HCT116 (cell line): Measurements from ENCODE around the gene FRMPD4. TPM values are rescaled to one million over a fixed set of nuclear protein-coding genes. Genes with fewer than 3 reads are reported as not detected.

Source experiments
- ATAC-seq: fragments of 200-7000 bp; cut with Tn5 transposase; 2 replicates; pipeline ENCODE4 v1.9.1; 2020; ENCODE audit warnings: mild to moderate bottlenecking, moderate library complexity
- BruUV-seq: library from RNA; stranded (reverse); fragments of 400-500 nt; replicated peaks from 2 replicates; lab custom pipeline; 2021; lab: Mats Ljungman, UMichigan
- CTCF ChIA-PET: fragments of 300-600 bp; sonication (Branson Sonifier 250); formaldehyde crosslinking; loops from one replicate; lab custom pipeline; 2021; ENCODE audit warnings: antibody characterized with exemption; lab: Charles Lee
- POLR2A ChIA-PET: fragments of 300-600, 350-600 bp; sonication (Branson Sonifier 250); formaldehyde crosslinking; loops from one replicate; lab custom pipeline; 2021; ENCODE audit warnings: antibody characterized with exemption; lab: Charles Lee
- RAD21 ChIA-PET, 2 experiments: fragments of 300-600 bp; sonication (Branson Sonifier 250); formaldehyde crosslinking; loops; one replicate each; lab custom pipeline; 2023; ENCODE audit warnings: low total read pairs in 2 of 2; ENCODE audit not compliant: uncharacterized antibody in 2 of 2, unreplicated experiment in 2 of 2, low non-redundant PET in 1 of 2; lab: Charles Lee
- DNase-seq: peaks from one replicate; pipeline ENCODE4 v3.0.0-alpha.2; 2010; ENCODE audit warnings: low read depth, low spot score
- H2AFZ ChIP-seq: fragments of 200-600 bp; shearing (Covaris generic), sonication (generic); 2 replicates; pipeline ENCODE4 v1.6.1; 2017; ENCODE audit warnings: low read depth, mixed run types, mixed read lengths, antibody characterized with exemption, low read length; ENCODE audit not compliant: poor library complexity, severe bottlenecking
- H3K27ac ChIP-seq: 2 replicates; pipeline ENCODE4 v1.5.1; 2012; ENCODE audit warnings: low read depth, low read length
- H3K27me3 ChIP-seq: fragments of 200-600 bp; sonication (generic); 2 replicates; pipeline ENCODE4 v1.6.1; 2016; ENCODE audit warnings: mixed run types, low read length, mixed read lengths; ENCODE audit not compliant: insufficient read depth
- H3K36me3 ChIP-seq, 2 experiments: fragments of 200-500 bp in 1 of 2; fragments of 200-600 bp in 1 of 2; sonication (Bioruptor generic) in 1 of 2; sonication (generic) in 1 of 2; 2 replicates each; pipeline versions ENCODE4 v1.5.1 to v1.6.1; 2014 to 2016; ENCODE audit warnings: low read length in 2 of 2, inconsistent platforms in 1 of 2, mixed read lengths in 1 of 2, mixed run types in 1 of 2; ENCODE audit not compliant: insufficient read depth in 2 of 2, control insufficient read depth in 1 of 2
- H3K4me1 ChIP-seq, 2 experiments: fragments of 200-600 bp in 1 of 2; sonication (generic) in 1 of 2; 2 replicates each; pipeline versions ENCODE4 v1.5.1 to v1.6.1; 2012 to 2017; ENCODE audit warnings: low read length in 2 of 2, inconsistent platforms in 1 of 2, mild to moderate bottlenecking in 1 of 2, mixed read lengths in 1 of 2, mixed run types in 1 of 2, moderate library complexity in 1 of 2; ENCODE audit not compliant: insufficient read depth in 2 of 2, control insufficient read depth in 1 of 2
- H3K4me2 ChIP-seq: fragments of 200-600 bp; sonication (generic); 2 replicates; pipeline ENCODE4 v1.6.1; 2017; ENCODE audit warnings: mixed run types, low read length, mixed read lengths
- H3K4me3 ChIP-seq, 2 experiments: fragments of 200-600 bp in 1 of 2; sonication (generic) in 1 of 2; replicated peaks in 1 of 2; 2 replicates each; pipeline ENCODE4 v1.5.1; 2011 to 2016; ENCODE audit warnings: low read length in 2 of 2, control low read depth in 1 of 2, low read depth in 1 of 2, mild to moderate bottlenecking in 1 of 2, mixed read lengths in 1 of 2, mixed run types in 1 of 2
- H3K79me2 ChIP-seq: fragments of 200-600 bp; sonication (generic); 2 replicates; pipeline ENCODE4 v1.6.1; 2017; ENCODE audit warnings: mild to moderate bottlenecking, mixed run types, low read length, moderate library complexity, mixed read lengths; ENCODE audit not compliant: insufficient read depth
- H3K9ac ChIP-seq: fragments of 200-600 bp; sonication (generic); 2 replicates; pipeline ENCODE4 v1.6.1; 2016; ENCODE audit warnings: low read length, mixed read lengths
- H3K9me2 ChIP-seq: fragments of 200-600 bp; sonication (generic), shearing (Covaris generic); 2 replicates; pipeline ENCODE4 v1.6.1; 2017; ENCODE audit warnings: mixed run types, mild to moderate bottlenecking, moderate library complexity; ENCODE audit not compliant: insufficient read depth
- H3K9me3 ChIP-seq, 2 experiments: fragments of 200-500 bp in 1 of 2; fragments of 200-600 bp in 1 of 2; sonication (Bioruptor generic) in 1 of 2; sonication (generic) in 1 of 2; 2 replicates each; pipeline ENCODE4 v1.6.1; 2014 to 2017; ENCODE audit warnings: low read length in 2 of 2, mixed read lengths in 2 of 2, inconsistent platforms in 1 of 2, low read depth in 1 of 2, mild to moderate bottlenecking in 1 of 2, mixed run types in 1 of 2, moderate library complexity in 1 of 2; ENCODE audit not compliant: control insufficient read depth in 1 of 2, insufficient read depth in 1 of 2
- H4K20me1 ChIP-seq: fragments of 200-600 bp; sonication (generic), shearing (Covaris generic); 2 replicates; pipeline ENCODE4 v1.6.1; 2017; ENCODE audit warnings: mixed run types, mild to moderate bottlenecking, moderate library complexity; ENCODE audit not compliant: insufficient read depth
- ATF3 ChIP-seq: IDR thresholded peaks from 2 replicates; pipeline ENCODE4 v1.6.1; 2012
- CBX3 ChIP-seq: IDR thresholded peaks from 2 replicates; pipeline ENCODE4 v1.6.1; 2012; ENCODE audit warnings: low read depth
- CEBPB ChIP-seq: IDR thresholded peaks from 2 replicates; pipeline ENCODE4 v1.6.1; 2012; ENCODE audit warnings: low read depth
- EGR1 ChIP-seq: IDR thresholded peaks from 2 replicates; pipeline ENCODE4 v1.6.1; 2012; ENCODE audit warnings: low read depth
- ELF1 ChIP-seq: IDR thresholded peaks from 2 replicates; pipeline ENCODE4 v1.6.1; 2012; ENCODE audit warnings: low read depth, borderline replicate concordance
- EZH2 ChIP-seq: fragments of 200-600 bp; sonication (generic); IDR thresholded peaks from 2 replicates; pipeline ENCODE4 v1.6.1; 2017; ENCODE audit warnings: antibody characterized with exemption, mixed run types
- EZH2phosphoT487 ChIP-seq: fragments of 200-600 bp; IDR thresholded peaks from 2 replicates; pipeline ENCODE4 v1.6.1; 2018; ENCODE audit warnings: antibody characterized with exemption, borderline replicate concordance
- JUND ChIP-seq: IDR thresholded peaks from 2 replicates; pipeline ENCODE4 v1.6.1; 2012
- MAX ChIP-seq: IDR thresholded peaks from 2 replicates; pipeline ENCODE4 v1.6.1; 2012
- POLR2A ChIP-seq: IDR thresholded peaks from 2 replicates; pipeline ENCODE4 v1.7.0; 2011; ENCODE audit warnings: borderline replicate concordance; ENCODE audit not compliant: insufficient read depth, insufficient read length; ENCODE audit errors: extremely low read depth
- SIN3A ChIP-seq: IDR thresholded peaks from 2 replicates; pipeline ENCODE4 v1.6.1; 2012; ENCODE audit warnings: low read depth
- SP1 ChIP-seq: IDR thresholded peaks from 2 replicates; pipeline ENCODE4 v1.6.1; 2012; ENCODE audit warnings: low read depth
- SRF ChIP-seq: IDR thresholded peaks from 2 replicates; pipeline ENCODE4 v1.6.1; 2012; ENCODE audit warnings: low read depth
- TCF7L2 ChIP-seq: IDR thresholded peaks from 2 replicates; pipeline ENCODE4 v1.7.0; 2011; ENCODE audit warnings: borderline replicate concordance, inconsistent platforms; ENCODE audit not compliant: insufficient read depth, insufficient read length; ENCODE audit errors: extremely low read depth
- YY1 ChIP-seq: IDR thresholded peaks from 2 replicates; pipeline ENCODE4 v1.6.1; 2011; ENCODE audit warnings: low read length, low read depth, moderate library complexity, mild to moderate bottlenecking; ENCODE audit not compliant: insufficient replicate concordance; ENCODE audit errors: extremely low read depth
- ZBTB33 ChIP-seq: IDR thresholded peaks from 2 replicates; pipeline ENCODE4 v1.6.1; 2011; ENCODE audit warnings: mild to moderate bottlenecking, low read length, moderate library complexity; ENCODE audit not compliant: insufficient replicate concordance; ENCODE audit errors: extremely low read depth
- ZFX ChIP-seq: fragments of 450-650 bp; IDR thresholded peaks from 2 replicates; pipeline ENCODE4 v1.6.1; 2017
- ZNF274 ChIP-seq: fragments of 200-500 bp; sonication (Bioruptor generic); IDR thresholded peaks from 2 replicates; pipeline ENCODE4 v1.6.1; 2014; ENCODE audit warnings: mild to moderate bottlenecking, low read depth, low read length, inconsistent platforms
- intact Hi-C: fragments of 100-400 bp; cut with micrococcal nuclease; formaldehyde crosslinking; loops from 2 replicates; pipeline ENCODE4 v1.10.0; 2022
- total RNA-seq: library from RNA; stranded (reverse); gene quantifications from one replicate; pipeline ENCODE4 v1.2.1, GENCODE V29; 2021; ENCODE audit not compliant: unreplicated experiment
- TF ChIP-seq, protein P1 (sequence below), 3 experiments: fragments of 200-600 bp in 1 of 3; sonication (generic) in 1 of 3; IDR thresholded peaks in 2 of 3; conservative IDR thresholded peaks in 1 of 3; 2 replicates each; pipeline ENCODE4 v1.5.1; 2012 to 2017; ENCODE audit warnings: low read depth in 2 of 3, low read length in 2 of 3, antibody characterized with exemption in 1 of 3, borderline replicate concordance in 1 of 3, control low read depth in 1 of 3, mild to moderate bottlenecking in 1 of 3, mixed read lengths in 1 of 3, mixed run types in 1 of 3, moderate library complexity in 1 of 3; ENCODE audit not compliant: insufficient read depth in 1 of 3

The FRMPD4 gene
- total RNA-seq, 1 experiment from 2014 or later, result not detected

- no TSS peak for BruUV-seq
- H3K4me1 ChIP-seq, result no peaks in the 10 kb centered on the region
- no peak overlapping the region for H3K4me3 ChIP-seq
- no peaks in the 10 kb centered on the region for H3K27me3 ChIP-seq
- no peaks in the 10 kb centered on the region for H4K20me1 ChIP-seq
- H3K36me3 ChIP-seq, result no peaks in the 10 kb centered on the region
- H3K9ac ChIP-seq, result no peak overlapping the region
- no peak for ATAC-seq
- CTCF ChIA-PET, result no interaction called here
- intact Hi-C loops, result no loop called here
- no peak for TF ChIP-seq ATF3
- TF ChIP-seq TCF7L2, result no peak
- no peak for TF ChIP-seq SRF
- TF ChIP-seq ZNF274, result no peak
- no peak for TF ChIP-seq CEBPB
- no peak for TF ChIP-seq SP1
- TF ChIP-seq, protein P1, sequence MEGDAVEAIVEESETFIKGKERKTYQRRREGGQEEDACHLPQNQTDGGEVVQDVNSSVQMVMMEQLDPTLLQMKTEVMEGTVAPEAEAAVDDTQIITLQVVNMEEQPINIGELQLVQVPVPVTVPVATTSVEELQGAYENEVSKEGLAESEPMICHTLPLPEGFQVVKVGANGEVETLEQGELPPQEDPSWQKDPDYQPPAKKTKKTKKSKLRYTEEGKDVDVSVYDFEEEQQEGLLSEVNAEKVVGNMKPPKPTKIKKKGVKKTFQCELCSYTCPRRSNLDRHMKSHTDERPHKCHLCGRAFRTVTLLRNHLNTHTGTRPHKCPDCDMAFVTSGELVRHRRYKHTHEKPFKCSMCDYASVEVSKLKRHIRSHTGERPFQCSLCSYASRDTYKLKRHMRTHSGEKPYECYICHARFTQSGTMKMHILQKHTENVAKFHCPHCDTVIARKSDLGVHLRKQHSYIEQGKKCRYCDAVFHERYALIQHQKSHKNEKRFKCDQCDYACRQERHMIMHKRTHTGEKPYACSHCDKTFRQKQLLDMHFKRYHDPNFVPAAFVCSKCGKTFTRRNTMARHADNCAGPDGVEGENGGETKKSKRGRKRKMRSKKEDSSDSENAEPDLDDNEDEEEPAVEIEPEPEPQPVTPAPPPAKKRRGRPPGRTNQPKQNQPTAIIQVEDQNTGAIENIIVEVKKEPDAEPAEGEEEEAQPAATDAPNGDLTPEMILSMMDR (IDR thresholded peaks at IDR 0.05 in 2 of 3, conservative IDR thresholded peaks at IDR 0.05 in 1 of 3; ENCODE audit: borderline replicate concordance in 1 of 3, insufficient read depth in 1 of 3, low read depth in 2 of 3, low read length in 2 of 3), result no peak
- TF ChIP-seq YY1, result no peak
- TF ChIP-seq EGR1, result no peak
- no peak for TF ChIP-seq ZFX
- TF ChIP-seq ZBTB33, result no peak
- no peak for TF ChIP-seq SIN3A
- TF ChIP-seq JUND, result no peak
- TF ChIP-seq CBX3, result no peak
- no peak for TF ChIP-seq MAX
- TF ChIP-seq EZH2phosphoT487, result no peak
- TF ChIP-seq EZH2, result no peak
- TF ChIP-seq POLR2A, result no peak
- TF ChIP-seq ELF1, result no peak
- H2AFZ ChIP-seq, result no peak overlapping the region
- DNase-seq, result no peak
- no peaks in the 10 kb centered on the region for H3K79me2 ChIP-seq
- no peaks in the 10 kb centered on the region for H3K9me2 ChIP-seq
- POLR2A ChIA-PET, result no interaction called here
- RAD21 ChIA-PET, result no interaction called here
- no peak overlapping the region for H3K27ac ChIP-seq
- H3K4me2 ChIP-seq, result no peak overlapping the region
- no peaks in the 10 kb centered on the region for H3K9me3 ChIP-seq
Measured at GRCh38 chrX:12153741-12154140, 15.5 kb downstream of the FRMPD4 start.
